Fibroblast of mammary gland (primary cell): ENCODE data around the gene KLHL1.
"Not testable (repeated sequence)": the region's sequence is repeated elsewhere in the genome, so short reads cannot be mapped to it uniquely, and the experiment has no call there.

Experiments
- DNase-seq: peaks from one replicate; pipeline ENCODE4 v3.0.0-alpha.2; 2010; ENCODE audit warnings: low read depth
- H3K4me3 ChIP-seq: 2 replicates; pipeline ENCODE4 v1.5.1; 2011; ENCODE audit warnings: low read depth, mild to moderate bottlenecking, low read length, moderate library complexity; ENCODE audit not compliant: control insufficient read depth
- TF ChIP-seq, protein P1 (sequence below): conservative IDR thresholded peaks from 2 replicates; pipeline ENCODE4 v1.5.1; 2011; ENCODE audit warnings: low read depth, low read length, inconsistent platforms; ENCODE audit not compliant: control insufficient read depth, insufficient read depth

The KLHL1 gene

GRCh38 chr13:70108356-70109105, at the start of gene KLHL1:
Gene KLHL1 (minus strand): TSS chr13:70108452. CDS start chr13:70107699, 753 bp downstream.
- no peak for DNase-seq
- H3K4me3 ChIP-seq, result no peak within 1 kb of the TSS
- TF ChIP-seq, protein P1, sequence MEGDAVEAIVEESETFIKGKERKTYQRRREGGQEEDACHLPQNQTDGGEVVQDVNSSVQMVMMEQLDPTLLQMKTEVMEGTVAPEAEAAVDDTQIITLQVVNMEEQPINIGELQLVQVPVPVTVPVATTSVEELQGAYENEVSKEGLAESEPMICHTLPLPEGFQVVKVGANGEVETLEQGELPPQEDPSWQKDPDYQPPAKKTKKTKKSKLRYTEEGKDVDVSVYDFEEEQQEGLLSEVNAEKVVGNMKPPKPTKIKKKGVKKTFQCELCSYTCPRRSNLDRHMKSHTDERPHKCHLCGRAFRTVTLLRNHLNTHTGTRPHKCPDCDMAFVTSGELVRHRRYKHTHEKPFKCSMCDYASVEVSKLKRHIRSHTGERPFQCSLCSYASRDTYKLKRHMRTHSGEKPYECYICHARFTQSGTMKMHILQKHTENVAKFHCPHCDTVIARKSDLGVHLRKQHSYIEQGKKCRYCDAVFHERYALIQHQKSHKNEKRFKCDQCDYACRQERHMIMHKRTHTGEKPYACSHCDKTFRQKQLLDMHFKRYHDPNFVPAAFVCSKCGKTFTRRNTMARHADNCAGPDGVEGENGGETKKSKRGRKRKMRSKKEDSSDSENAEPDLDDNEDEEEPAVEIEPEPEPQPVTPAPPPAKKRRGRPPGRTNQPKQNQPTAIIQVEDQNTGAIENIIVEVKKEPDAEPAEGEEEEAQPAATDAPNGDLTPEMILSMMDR, result no peak

- not testable (repeated sequence) for DNase-seq, H3K4me3 ChIP-seq
These were observed 34.4 kb upstream of the KLHL1 start for GRCh38 chr13:70142658-70143057.

DNA sequence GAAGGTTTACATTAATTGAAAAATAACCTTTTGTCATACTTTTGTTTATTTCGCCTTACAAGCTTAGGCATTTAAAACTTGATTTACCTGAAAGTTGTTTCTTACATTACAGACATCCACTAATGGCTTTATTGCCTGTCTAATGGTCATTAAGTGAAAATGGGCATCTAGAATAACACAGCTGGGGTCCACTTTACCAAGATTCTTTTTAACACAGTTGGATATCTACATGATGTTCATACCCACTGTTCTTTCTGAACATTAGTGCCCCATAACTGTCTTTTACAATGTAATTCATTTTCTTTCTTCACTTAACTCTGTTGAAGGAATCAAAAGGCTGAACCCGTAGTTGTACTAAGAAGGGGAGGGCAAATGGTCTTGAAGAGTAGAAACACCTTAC, 19.8 kb upstream of the KLHL1 start:
- no peak overlapping the region for H3K4me3 ChIP-seq
- DNase-seq, result no peak
- TF ChIP-seq, protein P1, result no peak

GRCh38 chr13:70125693-70126092, 17.4 kb upstream of the KLHL1 start:
- TF ChIP-seq, protein P1, result no peak
- DNase-seq, result no peak
- H3K4me3 ChIP-seq, result no peak overlapping the region

DNA sequence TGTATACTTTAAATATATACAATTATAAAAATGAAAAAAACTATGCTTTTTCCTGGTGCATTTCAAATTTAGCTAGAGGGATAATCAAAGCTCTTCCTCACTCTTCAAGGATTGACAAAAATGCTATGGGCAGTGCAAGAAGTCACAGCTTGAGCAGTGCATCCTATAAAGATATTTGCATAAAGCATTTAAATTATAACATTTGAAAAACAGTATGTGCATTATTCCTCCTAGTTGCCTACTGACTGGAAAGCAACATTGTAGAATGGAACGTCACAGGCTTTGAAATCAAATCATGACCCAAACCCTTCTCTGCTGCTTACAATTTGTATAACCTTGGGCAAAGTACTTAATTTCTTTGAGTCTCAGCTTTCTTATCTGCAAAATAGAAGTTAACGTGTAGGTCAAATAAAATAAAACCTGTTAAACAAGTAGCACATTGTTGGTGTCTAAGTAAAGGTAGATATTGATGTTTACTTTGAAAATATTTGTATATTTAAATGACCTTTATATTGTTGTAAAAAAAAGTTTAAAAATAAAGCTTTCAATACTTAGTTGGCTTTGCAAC, 9.2 kb upstream of the KLHL1 start:
- DNase-seq, result no peak
- TF ChIP-seq, protein P1, result no peak
- no peak overlapping the region for H3K4me3 ChIP-seq

- no peak for DNase-seq
- H3K4me3 ChIP-seq, result no peak within 1 kb of the TSS
- TF ChIP-seq, protein P1, result no peak
These were observed 562 bp downstream of the KLHL1 start, which contains the start of gene ATXN8OS for GRCh38 chr13:70107498-70108281. Gene ATXN8OS (plus strand): TSS chr13:70107826.

DNA sequence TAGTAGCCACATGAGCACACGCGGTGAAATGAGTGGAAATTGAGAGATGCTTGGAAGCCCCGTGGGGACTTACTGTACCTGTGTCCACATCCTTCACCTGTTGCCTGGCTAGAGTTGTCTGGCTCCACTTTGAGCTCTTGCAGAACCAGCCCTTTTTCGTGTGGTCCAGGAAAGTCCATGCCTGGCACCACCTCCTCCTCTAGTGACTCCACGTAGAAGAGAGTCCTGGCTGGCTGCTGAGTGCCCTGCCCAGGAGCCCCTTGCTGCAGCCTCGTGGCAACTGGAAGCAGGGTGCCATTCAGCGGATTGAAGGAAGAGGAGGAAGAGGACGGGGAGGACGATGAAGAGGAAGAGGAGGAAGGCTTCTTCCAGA, 1.1 kb downstream of the KLHL1 start:
- DNase-seq, result no peak
- H3K4me3 ChIP-seq, result no peak overlapping the region
- TF ChIP-seq, protein P1, result no peak
